ENCODE data around the gene KCNMA1. TPM values are rescaled to one million over a fixed set of nuclear protein-coding genes. Genes with fewer than 3 reads are reported as not detected.

KCNMA1 gene
- total and polyA plus RNA-seq, 10 of the 15 experiments (the other 5 are each of a cell fraction or from before 2014, with no cell fraction given): 8.5 to 77.0 (median 21.3) TPM

- TF ChIP-seq MAX (IDR thresholded peaks at IDR 0.05; ENCODE audit: low read depth, low read length) (no peak), NFYA (IDR thresholded peaks at IDR 0.05; ENCODE audit: borderline replicate concordance, low read depth, low read length) (no peak), NR2C2 (IDR thresholded peaks at IDR 0.05; ENCODE audit: borderline replicate concordance, control insufficient read depth, insufficient read length, low read depth) (no peak)
These were observed 241.3 kb downstream of the KCNMA1 start (continued) for GRCh38 chr10:77396290-77396689.

- in situ Hi-C loops (cut with MboI): loop anchor here (5.0 kb wide), 1 partner anchor 248 kb away; no protein-coding TSS in a partner anchor
These were observed 243.6 kb downstream of the KCNMA1 start for GRCh38 chr10:77393821-77394501.

More at GRCh38 chr10:77393821-77394501, 243.6 kb downstream of the KCNMA1 start:
- no peaks in the 10 kb centered on the region for H3K4me1 ChIP-seq (ENCODE audit: control insufficient read depth, insufficient read depth, low read length)
- no TSS peak for BruUV-seq (replicated peaks)
- H3K9me3 ChIP-seq (replicated peaks; ENCODE audit: control insufficient read depth, insufficient read depth, low read length): no peaks in the 10 kb centered on the region
- DNase-seq (ENCODE audit: low read depth, low spot score): no peak
- H4K20me1 ChIP-seq (ENCODE audit: control insufficient read depth, insufficient read depth): no peaks in the 10 kb centered on the region
- H3K9ac ChIP-seq (ENCODE audit: control insufficient read depth, insufficient read depth, low read length): no peak overlapping the region
- ChIA-PET CTCF (interaction anchor here (0.6 to 11.2 kb wide), 17 partner anchors 10 to 318 kb away, joined by 3 to 134 read pairs (median 5); no protein-coding TSS in a partner anchor), SMC1A (ENCODE audit: uncharacterized antibody, unreplicated experiment) (interaction anchor here (0.8 to 11.0 kb wide), 11 partner anchors 10 to 318 kb away, joined by 3 to 170 read pairs (median 4); partner anchors contain the start of gene KCNMA1), POLR2A (no interaction called here), RAD21 (ENCODE audit: unreplicated experiment) (interaction anchor here (1.0 to 4.1 kb wide), 6 partner anchors 8 to 247 kb away, joined by 3 to 26 read pairs (median 4); no protein-coding TSS in a partner anchor)
- H3K4me3 ChIP-seq: no peak overlapping the region
- FAIRE-seq: no peak
- H3K36me3 ChIP-seq (ENCODE audit: control insufficient read depth in 2 of 2, insufficient read depth in 2 of 2, low read length in 1 of 2): no peaks in the 10 kb centered on the region
- H2AFZ ChIP-seq (ENCODE audit: control insufficient read depth, low read depth, low read length): no peak overlapping the region
- TF ChIP-seq REST (IDR thresholded peaks at IDR 0.05; ENCODE audit: low read depth, low read length) (no peak), CTCF (IDR thresholded peaks at IDR 0.05 in 2 of 3, conservative IDR thresholded peaks at IDR 0.05 in 1 of 3; ENCODE audit: control insufficient read depth in 2 of 3, extremely low read depth in 1 of 3, insufficient read depth in 1 of 3, low read depth in 3 of 3, low read length in 3 of 3) (no peak), ZBTB4 (CRISPR knock-in tag; IDR thresholded peaks at IDR 0.05) (no peak), POLR2A (IDR thresholded peaks at IDR 0.05; ENCODE audit: low read depth, low read length) (no peak)
- H3K27me3 ChIP-seq (replicated peaks in 1 of 2; ENCODE audit: control insufficient read depth in 2 of 2, insufficient read depth in 2 of 2, low read length in 1 of 2): no peaks in the 10 kb centered on the region
- H3K79me2 ChIP-seq (ENCODE audit: control insufficient read depth, insufficient read depth, low read length): no peaks in the 10 kb centered on the region
- H3K27ac ChIP-seq (ENCODE audit: control insufficient read depth, insufficient read depth): no peak overlapping the region
- H3K4me2 ChIP-seq (ENCODE audit: control insufficient read depth, insufficient read depth): no peak overlapping the region
- ATAC-seq: no peak
- 56% methylated on average over 9 of the region's 9 CpGs for WGBS (ENCODE audit: insufficient coverage, insufficient replicate concordance, low lambda C conversion rate, missing lambda C conversion rate)
- intact Hi-C loops (cut with micrococcal nuclease; ENCODE audit: unreplicated experiment): loop anchor here (2.0 to 5.0 kb wide), 2 partner anchors 247 to 318 kb away; no protein-coding TSS in a partner anchor
